Activated CD8-positive, alpha-beta memory T cell treated with anti-CD3 and anti-CD28 coated beads, Interleukin-2, amount 50 U/mL, for 48 hours (primary cell): ENCODE results near the gene LCE1D.

Experiments used
- DNase-seq: peaks from one replicate; pipeline ENCODE4 v3.0.0-alpha.2; 2020

Gene LCE1D

DNA sequence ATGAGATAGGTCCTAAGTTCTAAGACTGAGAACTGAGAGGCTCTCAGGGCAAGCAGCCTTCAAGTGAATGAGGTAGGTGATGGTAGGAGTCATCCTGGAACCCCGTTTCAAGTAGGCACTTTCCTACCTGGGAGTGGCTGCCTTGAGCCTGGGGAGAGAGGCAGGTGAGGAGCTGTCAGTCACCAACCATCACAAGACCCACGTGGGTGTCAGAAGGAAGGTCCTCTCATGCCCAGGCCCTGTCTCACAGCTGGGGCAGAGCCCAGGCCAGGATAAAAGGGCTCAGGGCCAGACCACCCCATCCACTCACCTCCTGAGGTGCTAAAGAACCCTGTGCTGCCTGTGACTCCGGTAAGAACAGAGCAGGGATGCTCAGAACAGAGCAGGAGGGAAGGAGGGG is at the start of gene LCE1D:
Gene LCE1D, plus strand, starts transcription at position 301 of the 400 bp plus-strand sequence. CDS start 1,074 bp downstream, outside the sequence.
- no peak for DNase-seq

DNA sequence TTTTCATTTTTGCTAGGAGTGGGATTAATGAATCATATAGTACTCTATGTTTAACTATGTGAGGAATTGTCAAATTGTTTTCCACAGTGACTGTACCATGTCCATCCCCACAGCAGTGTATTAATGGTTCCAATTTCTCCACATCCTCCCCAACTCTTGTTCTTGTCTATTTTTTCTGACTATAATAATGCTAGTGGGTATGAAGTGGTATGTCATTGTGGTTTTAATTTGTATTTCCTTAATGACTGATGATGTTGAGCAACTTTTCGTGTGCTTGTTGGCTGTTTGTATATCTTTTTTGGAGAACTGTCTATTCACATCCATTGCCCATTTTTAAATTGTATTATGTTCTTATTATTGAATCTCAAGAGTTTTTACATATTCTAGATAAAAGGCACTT is 48.7 kb upstream of the LCE1D start:
- DNase-seq, result no peak

DNA sequence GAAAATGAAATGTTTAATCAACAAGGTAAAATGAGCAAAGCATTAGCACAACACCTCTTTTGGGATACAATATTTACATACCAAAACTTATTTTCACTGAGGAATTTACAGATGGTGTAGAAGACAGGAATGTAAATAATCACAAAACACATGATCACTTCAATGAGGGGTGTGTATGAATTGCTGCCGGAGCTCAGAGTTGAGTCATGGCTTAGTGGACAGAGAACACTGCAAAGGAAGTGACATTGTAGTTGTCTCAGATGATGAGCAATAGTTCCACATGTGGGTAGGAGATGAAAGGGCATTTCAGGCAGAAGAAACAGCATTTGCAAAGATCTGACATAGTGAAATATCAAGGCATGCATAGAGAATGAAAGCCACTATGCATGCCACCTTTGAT is 44.3 kb upstream of the LCE1D start:
- no peak for DNase-seq

- no peak for DNase-seq
These were observed 42.9 kb upstream of the LCE1D start for GRCh38 chr1:152753586-152753985.

DNA sequence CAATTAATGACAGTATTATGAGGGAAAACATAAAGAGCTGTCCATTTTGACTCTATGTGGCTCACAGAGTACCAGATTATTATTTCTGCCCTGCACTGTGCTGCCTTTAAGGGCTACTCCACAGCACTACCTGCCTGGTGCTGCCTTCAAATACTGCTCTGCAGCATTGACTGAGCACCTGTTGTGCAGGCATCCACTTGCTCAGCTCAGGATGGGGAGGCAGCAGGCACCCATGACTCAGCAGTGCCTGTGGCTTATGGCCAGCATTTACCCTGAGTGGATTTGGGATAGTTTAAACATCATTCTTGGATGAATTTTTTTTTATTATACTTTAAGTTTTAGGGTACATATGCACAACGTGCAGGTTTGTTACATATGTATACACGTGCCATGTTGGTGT is 39.6 kb upstream of the LCE1D start:
- no peak for DNase-seq

- no peak for DNase-seq
These were observed 38.8 kb upstream of the LCE1D start, which contains the start of gene KPRP for GRCh38 chr1:152757747-152758146. TSS of gene KPRP (plus strand) at chr1:152758025. CDS start at chr1:152759589, 1,564 bp downstream.

DNA sequence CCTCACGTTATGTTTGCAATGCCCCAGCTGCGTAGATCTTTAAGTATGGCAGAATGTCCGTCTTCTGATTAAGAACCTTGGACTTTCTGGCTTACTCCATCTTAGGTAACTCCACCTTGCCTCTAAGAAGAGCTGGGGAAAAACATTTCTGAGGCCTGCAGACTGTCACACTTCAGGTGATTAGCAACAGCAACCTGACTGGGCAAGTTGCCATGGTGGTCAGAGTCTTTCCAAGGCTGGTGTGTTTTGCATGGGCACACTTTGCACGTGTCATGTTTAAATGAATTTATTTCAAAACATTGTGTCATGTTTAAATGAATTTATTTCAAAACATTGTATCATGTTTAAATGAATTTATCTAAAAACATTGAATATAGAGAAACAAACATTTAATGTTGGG is 37.9 kb upstream of the LCE1D start:
- no peak for DNase-seq

DNA sequence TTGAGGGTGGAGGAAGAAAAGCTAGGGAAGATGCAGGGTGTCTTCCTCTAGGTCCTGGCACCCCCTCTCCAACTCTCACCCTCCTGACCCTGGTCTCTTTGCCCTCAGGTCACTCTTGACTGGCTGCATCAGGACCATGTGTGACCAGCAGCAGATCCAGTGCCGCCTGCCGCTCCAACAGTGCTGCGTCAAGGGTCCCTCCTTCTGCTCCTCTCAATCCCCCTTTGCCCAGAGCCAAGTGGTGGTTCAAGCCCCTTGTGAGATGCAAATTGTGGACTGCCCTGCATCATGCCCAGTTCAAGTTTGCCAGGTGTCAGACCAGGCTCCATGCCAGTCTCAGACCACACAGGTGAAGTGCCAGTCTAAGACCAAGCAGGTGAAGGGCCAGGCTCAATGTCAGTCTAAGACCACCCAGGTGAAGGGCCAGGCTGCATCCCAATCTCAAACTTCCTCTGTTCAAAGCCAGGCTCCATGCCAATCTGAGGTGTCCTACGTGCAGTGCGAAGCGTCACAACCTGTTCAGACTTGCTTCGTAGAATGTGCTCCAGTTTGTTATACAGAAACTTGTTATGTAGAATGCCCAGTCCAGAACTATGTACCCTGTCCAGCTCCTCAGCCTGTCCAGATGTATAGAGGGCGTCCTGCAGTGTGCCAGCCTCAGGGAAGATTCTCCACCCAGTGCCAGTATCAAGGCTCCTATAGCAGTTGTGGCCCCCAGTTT is 36.9 kb upstream of the LCE1D start:
- DNase-seq, result no peak

GRCh38 chr1:152760551-152761190 is 35.9 kb upstream of the LCE1D start:
- no peak for DNase-seq

- DNase-seq, result no peak
These were observed 34.8 kb upstream of the LCE1D start for GRCh38 chr1:152761609-152762213.

DNA sequence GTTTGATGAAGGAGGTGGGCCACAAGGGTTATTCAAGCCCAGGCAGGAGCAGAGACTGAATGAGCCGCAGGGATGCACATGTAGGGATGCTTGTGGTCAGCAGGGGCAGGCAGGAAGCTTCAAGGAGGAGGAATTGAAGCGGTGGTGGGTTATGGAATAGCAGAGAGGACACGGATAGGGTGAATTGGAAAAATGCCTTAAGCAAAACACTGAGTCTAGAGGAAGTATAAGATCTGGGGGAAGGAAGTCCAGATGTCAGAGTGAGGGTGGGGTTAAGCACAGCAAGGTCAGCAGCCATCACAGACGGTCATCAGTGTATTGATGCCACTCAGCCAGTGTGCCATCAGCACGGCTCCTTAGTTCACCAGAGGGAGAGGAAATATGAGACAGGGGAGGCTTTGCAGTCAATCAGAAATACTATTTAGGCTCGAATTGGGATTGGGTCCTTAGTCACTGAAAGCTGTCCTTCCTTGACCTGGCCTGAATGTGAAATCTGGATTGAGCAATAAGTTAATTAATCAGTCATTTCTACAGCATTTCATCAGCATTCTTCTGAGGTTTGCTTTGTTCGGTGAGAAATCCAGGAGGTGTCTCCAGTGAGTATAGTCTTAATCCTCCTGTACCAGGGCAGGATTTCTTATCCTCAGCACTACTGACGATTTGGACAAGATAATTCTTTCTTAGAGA is 27.5 kb upstream of the LCE1D start:
- no peak for DNase-seq

- no peak for DNase-seq
These were observed 26.1 kb upstream of the LCE1D start for GRCh38 chr1:152770411-152770810.

GRCh38 chr1:152774875-152775274 is 21.6 kb upstream of the LCE1D start, which contains the start of gene LCE1F:
TSS of gene LCE1F (plus strand) at chr1:152775140. CDS start at chr1:152776372, 1,232 bp downstream.
- no peak for DNase-seq

GRCh38 chr1:152776361-152776760 is 20.2 kb upstream of the LCE1D start:
- no peak for DNase-seq

- DNase-seq, result no peak
These were observed 18.9 kb upstream of the LCE1D start for GRCh38 chr1:152777510-152778137.

- DNase-seq, result no peak
These were observed 13.4 kb upstream of the LCE1D start for GRCh38 chr1:152783095-152783494.

DNA sequence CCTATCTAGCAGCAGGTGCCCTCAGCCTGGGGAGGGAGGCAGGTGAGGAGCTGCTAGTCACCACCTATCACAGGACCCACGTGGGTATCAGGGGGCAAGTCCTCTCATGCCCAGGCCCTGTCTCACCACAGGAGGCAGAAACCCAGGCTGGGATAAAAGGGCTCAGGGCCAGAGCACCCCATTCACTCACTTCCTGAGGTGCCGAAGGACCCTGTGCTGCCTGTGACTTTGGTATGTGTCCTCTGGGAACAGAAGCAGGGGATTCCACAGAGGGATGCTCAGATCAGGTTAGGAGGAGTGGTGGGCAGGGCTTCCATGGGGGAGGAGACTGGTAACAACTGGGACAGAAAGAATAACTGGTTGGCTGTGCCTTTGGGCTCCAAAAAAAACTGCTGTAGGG is 10.4 kb upstream of the LCE1D start, which contains the start of gene LCE1E:
Gene LCE1E, plus strand, starts transcription at position 181 of the 400 bp plus-strand sequence. CDS start 1,043 bp downstream, outside the sequence.
- no peak for DNase-seq

DNA sequence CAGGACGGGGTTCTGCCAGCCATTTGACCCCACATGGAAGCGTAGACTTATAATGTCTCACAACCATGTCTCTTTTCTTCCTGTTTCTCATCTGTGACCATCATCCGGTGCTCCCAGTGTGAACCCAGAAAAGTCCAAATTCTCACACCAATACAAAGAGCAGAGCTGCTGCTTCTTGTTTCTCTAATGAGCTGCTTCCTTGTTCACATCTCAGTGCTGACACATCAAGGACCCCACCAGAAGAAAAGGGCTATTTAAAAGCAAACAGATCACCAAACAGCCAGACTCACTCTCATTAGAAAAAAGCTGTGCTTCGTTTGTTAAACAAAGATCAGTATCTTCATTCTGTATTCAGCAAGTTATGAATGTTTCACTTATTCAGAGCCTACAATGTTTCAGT is 835 bp upstream of the LCE1D start:
- DNase-seq, result no peak

DNA sequence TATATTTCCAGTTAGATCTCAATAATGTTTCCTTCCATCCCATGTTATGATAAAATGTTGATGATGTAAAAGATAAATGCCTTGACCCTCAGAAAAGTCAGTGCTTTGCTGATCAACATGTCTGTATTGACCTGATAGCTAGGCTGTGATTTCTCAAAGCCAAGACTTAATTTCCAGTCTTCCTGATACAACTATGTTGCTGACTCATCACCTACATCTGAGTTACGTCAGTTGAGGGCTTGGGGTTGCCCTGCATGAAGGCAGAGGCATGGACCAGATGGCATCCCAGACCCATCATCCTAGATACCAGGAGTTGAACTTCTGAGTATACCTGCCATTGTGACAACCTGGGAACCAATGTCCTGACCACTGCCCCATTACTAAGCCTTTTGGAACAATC is 4.8 kb downstream of the LCE1D start:
- DNase-seq, result no peak

GRCh38 chr1:152806576-152806975 is 10.1 kb downstream of the LCE1D start, which contains the start of gene LCE1C:
TSS of gene LCE1C (minus strand) at chr1:152806651. CDS start at chr1:152805478, 1,173 bp downstream.
- no peak for DNase-seq

- no peak for DNase-seq
These were observed 14.5 kb downstream of the LCE1D start for GRCh38 chr1:152811050-152811449.

- DNase-seq, result no peak
These were observed 15.2 kb downstream of the LCE1D start, which contains the start of gene LCE1B for GRCh38 chr1:152811671-152812070. TSS of gene LCE1B (plus strand) at chr1:152811971. CDS start at chr1:152812447, 476 bp downstream.

- no peak for DNase-seq
These were observed 20.8 kb downstream of the LCE1D start for GRCh38 chr1:152817309-152817708.
